ENCODE results near the gene TMEM63C.

Gene TMEM63C, protein sequence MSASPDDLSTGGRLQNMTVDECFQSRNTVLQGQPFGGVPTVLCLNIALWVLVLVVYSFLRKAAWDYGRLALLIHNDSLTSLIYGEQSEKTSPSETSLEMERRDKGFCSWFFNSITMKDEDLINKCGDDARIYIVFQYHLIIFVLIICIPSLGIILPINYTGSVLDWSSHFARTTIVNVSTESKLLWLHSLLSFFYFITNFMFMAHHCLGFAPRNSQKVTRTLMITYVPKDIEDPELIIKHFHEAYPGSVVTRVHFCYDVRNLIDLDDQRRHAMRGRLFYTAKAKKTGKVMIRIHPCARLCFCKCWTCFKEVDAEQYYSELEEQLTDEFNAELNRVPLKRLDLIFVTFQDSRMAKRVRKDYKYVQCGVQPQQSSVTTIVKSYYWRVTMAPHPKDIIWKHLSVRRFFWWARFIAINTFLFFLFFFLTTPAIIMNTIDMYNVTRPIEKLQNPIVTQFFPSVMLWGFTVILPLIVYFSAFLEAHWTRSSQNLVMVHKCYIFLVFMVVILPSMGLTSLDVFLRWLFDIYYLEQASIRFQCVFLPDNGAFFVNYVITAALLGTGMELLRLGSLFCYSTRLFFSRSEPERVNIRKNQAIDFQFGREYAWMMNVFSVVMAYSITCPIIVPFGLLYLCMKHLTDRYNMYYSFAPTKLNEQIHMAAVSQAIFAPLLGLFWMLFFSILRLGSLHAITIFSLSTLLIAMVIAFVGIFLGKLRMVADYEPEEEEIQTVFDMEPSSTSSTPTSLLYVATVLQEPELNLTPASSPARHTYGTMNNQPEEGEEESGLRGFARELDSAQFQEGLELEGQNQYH

GRCh38 chr14:77181603-77182437 is at the start of gene TMEM63C:
TSS of gene TMEM63C (plus strand) at chr14:77181798. CDS start at chr14:77218814, 37,016 bp downstream.
- DNase-seq = peak; percentile 82

DNA sequence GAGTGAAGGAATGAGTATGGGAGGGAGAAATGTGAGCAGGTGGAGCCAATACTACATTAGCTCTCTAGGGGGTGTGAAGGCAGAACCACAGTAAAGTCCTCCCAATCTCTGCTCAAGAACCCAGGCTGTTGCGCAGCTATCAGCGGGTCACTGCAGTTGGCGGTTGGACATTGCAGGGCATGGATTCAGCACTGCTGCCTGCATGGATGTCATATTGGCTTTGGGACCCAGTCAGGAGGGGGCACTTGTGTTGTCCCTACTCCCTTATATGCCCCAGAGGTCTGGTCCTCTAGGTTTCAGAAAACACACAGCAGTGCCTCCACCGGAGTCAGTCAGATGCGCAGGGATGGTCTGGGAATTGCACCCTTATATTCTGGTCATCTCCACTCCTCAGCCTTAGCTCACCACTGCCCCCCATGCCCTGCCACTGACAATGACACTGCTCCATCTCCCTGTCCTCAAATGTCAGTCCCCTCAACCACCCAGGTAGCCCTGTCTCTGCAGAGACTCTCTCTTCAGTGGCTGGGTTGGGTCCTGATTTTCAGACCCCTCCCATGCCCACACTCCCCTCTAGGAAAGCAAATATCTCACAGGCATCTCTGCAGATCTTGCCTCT is 49.6 kb upstream of the TMEM63C start:
- DNase-seq = no peak

- DNase-seq = no peak
These were observed 47.8 kb upstream of the TMEM63C start for GRCh38 chr14:77133720-77134338.

- no peak for DNase-seq
These were observed 42.6 kb upstream of the TMEM63C start for GRCh38 chr14:77139022-77139421.

DNA sequence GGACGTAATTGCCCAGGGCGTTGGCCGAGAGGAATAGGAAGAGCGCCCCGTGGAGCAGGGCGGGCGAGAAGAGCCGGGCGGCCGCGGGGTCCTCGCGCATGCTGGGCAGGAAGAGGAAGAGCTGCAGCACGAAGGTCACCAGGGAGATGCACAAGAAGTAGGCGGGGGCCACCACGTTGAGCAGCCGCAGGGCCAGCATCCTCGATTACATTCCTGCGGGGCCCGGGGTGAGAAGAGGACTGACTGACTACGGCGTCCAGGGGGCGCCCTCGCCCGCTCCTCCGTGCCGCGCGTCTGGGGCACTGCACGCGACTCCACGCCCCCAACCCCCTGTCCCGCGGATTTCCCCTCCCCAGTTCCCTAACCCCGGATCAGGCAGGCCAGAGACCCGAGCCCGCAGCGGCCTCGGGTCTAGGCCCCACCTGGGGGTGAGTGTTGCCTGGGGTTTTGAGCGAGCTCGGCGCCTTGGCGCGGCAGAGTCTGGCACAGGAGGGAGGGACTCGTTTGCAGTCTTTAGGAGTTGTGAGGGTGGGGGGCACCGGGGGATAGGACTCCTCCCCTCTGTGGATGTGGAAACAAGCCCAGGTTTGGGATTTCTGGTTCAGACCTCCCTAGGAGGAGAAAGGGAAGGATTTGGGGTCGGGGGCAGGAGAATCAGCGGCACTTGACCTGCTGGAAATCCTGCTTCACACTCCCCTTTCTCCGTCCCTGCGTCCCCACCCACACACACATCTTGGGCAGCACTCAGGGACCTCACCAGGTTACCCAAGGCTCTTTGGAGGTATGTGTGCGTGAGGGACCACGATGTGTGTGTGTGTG is 41.8 kb upstream of the TMEM63C start:
- no peak for DNase-seq

GRCh38 chr14:77140359-77141213 is 41.0 kb upstream of the TMEM63C start:
- no peak for DNase-seq

- no peak for DNase-seq
These were observed 40.2 kb upstream of the TMEM63C start, which contains the start of gene ZDHHC22 for GRCh38 chr14:77141214-77142004. TSS of gene ZDHHC22 (minus strand) at chr14:77141791. CDS start at chr14:77139738, 2,053 bp downstream.

DNA sequence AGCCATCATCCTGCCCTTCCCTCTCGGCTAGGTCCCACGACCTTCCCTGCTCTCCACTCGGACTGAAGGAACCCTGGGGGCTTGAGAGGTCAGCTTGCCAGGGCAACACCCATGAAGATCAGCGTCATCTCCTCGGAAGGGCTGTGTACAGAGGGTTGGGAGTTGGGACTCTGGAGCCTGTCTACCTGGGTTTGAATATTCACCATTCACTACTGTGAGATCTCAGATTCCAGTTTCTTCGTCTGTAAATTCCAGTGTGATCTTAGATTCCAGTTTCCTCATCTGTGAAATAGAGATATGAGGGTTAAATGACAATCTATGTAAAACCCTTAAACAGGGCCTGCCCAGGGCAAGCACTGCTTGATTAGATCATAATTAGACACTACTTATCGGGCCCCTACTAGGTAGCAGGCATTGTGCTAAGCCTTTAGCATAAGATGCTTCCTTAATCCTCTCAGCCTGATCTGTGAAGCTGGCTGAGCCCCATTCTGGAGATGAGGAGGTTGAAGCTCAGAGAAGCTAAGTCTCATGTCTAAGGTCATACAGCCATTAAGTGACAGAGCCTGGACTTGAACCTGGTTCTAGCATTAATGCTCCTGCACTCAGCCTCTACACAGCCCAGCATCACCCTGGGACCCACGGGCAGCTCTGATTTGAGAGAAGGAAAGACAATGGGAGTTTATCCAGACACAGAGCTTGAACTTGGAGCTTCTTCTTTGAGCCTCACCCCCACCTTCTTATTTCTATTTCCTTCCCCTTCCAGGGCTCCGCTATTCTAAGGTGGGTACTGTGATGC is 39.4 kb upstream of the TMEM63C start:
- no peak for DNase-seq

GRCh38 chr14:77143071-77143470 is 38.5 kb upstream of the TMEM63C start:
- no peak for DNase-seq

DNA sequence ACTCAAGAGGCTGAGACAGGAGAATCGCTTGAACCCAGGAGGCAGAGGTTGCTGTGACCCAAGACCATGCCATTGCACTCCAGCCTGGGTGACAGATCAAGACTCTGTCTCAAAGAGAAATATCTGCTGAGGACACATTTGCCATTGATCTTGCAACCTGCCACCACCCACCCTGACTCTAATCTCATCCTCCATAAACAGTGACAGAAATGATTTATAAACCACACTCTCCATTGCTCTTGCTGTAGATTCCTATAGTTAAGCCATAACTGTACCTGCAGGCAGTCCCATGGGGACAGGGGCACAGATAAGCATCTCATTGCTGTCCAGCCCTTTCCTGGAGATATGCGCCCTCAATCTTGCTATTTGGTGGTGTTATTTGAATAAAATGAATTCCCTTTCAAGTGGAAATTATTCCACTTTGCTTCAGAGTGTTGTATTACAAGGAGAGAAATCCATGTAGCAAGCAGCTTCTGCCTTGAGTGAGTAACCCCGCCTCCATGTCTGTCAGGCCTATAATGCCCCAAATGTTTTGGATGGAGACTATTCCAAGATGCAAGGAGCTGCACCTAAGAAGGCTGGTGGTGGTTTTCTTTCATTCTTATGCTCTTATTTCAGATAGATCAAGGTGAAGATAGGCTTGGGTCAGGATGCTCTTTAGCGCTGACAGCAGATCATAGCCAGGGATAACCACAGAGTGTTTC is 37.0 kb upstream of the TMEM63C start:
- no peak for DNase-seq

DNA sequence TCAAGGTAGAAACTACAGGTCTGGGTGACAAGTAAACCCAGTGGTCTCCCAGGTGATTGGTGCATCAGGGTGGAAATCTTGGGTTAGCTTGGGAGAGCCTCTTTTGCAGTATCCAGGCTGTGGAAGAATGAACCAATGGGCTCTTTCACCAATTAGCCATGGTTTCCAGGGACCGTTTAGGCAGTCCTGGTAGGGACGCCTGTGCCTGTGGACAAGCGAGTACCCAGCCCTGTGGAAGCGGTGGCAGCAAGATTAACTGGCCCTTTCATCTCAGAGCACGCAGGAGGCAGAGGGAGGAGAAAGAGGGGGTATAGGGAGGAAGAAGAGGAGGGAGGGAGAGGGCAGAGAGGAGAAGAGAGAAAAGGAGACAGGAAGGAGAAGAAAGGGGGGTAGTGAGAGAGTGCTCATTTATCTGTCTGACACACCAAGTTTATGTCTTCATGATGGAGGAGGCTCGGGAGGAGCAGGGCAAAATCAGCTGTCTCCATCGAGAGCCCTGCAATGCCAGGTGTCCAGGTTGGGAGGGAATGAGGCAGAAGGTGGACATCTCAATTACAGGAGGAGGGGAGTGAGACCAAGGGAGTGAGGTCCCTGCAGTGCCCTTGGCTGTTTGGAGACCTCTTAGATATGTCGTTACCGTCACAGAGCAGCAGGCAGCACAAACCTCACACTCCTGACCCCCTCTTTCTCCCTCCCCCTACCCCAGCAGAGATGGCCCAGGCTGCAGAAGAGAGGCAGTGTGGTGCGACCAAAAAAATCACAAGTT is 35.4 kb upstream of the TMEM63C start:
- no peak for DNase-seq

DNA sequence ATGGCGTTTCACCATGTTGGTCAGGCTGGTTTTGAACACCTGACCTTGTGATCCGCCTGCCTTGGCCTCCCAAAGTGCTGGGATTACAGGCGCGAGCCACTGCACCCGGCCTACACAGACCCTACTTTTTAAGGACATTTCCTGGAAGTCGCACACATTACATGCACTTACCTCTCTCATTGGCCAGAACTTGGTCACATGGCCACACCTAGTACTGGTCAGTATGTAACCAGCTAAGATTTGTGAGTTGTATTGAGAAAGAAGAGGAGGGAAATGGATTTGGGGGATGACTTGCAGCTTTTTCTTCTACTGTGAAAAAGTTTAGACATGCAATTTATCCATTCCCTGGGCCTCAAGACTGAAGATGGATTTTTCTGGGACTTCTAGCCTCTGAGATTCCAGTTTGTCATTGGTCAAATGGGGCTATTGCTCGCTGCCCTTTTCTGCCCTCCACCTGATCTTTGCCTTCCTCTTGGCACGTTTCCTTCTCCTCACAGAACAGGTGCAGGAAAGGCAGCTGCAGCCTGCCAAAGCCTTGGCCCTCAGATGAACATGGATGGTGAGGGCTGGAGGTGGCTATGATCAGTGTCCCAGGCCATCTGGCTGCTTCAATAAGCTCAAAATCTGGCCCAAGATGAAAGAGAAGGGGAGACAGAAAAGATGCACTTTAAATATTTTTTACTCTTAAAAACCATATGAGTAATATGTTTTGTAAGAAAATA is 32.9 kb upstream of the TMEM63C start:
- DNase-seq = no peak

- no peak for DNase-seq
These were observed 30.4 kb upstream of the TMEM63C start for GRCh38 chr14:77151245-77151644.

DNA sequence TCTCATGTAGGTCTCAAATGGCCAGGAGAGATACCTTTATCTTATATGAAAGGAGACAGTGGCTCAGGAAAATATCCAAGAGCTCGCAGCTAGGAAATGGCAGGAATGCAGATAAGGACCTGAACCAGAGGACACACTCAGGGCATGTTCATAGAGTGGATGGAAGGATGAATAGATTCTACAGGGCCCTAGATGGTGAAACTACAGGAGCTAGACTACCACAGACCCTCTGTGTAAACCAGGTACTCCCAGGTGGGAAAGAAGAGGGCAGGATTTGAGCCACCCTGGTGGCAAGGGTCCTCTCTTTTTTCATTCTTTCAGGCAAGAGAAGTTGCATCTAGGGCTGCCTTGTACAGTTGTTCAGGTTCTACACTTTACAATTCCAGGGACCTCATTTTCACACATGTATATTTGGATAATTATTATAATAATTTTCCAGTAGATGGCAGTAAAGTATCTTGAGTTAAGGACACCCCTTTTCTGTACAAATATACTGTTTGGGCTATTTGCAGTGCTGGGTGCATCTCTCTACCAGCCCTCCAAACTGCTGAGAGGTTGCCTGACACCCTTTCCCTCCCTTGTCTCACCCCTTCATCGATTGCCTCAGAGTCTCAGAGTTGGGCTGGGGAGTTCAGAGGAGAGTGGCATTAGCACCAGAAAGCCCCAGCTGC is 29.5 kb upstream of the TMEM63C start:
- DNase-seq = peak; percentile 42

DNA sequence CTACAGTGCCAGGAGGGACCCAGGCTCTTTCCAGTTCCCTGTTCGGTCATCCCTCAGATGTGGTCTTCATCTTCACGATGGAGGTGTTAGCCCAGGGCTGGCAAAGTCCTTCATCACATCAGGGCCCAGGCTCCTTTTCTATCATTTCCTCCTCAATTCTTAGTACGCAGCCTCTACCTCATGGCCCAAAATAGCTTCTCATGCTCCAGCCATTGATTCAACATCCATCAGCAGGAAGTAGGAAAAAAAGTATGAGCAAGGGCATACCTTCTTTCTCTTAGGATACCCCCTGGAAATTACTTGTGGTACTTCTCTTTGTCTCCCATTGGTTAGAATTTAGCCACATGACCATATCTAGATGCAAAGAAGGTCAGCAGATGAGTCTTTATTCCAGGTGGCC is 27.8 kb upstream of the TMEM63C start:
- DNase-seq = no peak

GRCh38 chr14:77154421-77154820 is 27.2 kb upstream of the TMEM63C start:
- no peak for DNase-seq
